Activated T-cell treated with anti-CD3 and anti-CD28 coated beads, Interleukin-2, amount 50 U/mL, for 72 hours (primary cell): ENCODE results near the gene FAAP20. TPM values are rescaled to one million over a fixed set of nuclear protein-coding genes. Genes with fewer than 3 reads are reported as not detected.

ENCODE experiments used
- ATAC-seq, 2 donors: fragments of 150-1000 bp; cut with Tn5 transposase; replicated peaks in 1 of 2; 2 replicates each; pipeline ENCODE4 v1.10.0; 2021; ENCODE audit warnings: moderate library complexity in 2 of 2, mild to moderate bottlenecking in 1 of 2
- DNase-seq, 2 donors: peaks; one replicate each; pipeline ENCODE4 v3.0.0; 2021 to 2022; ENCODE audit warnings: mixed read lengths in 1 of 2
- H3K27ac Mint-ChIP-seq: one replicate; pipeline ENCODE4 v1.8.0; 2022; ENCODE audit warnings: mild to moderate bottlenecking, moderate library complexity, mixed read lengths
- H3K27me3 Mint-ChIP-seq: one replicate; pipeline ENCODE4 v1.8.0; 2022; ENCODE audit warnings: low read depth, mixed read lengths
- H3K36me3 Mint-ChIP-seq, 2 donors: one replicate each; pipeline ENCODE4 v1.8.0; 2022; ENCODE audit warnings: mixed read lengths in 2 of 2, mild to moderate bottlenecking in 1 of 2; ENCODE audit not compliant: insufficient read depth in 2 of 2
- H3K4me1 Mint-ChIP-seq: one replicate; pipeline ENCODE4 v1.8.0; 2022; ENCODE audit warnings: low read depth, mixed read lengths
- H3K4me3 Mint-ChIP-seq, 2 donors: one replicate each; pipeline ENCODE4 v1.8.0; 2022; ENCODE audit warnings: mild to moderate bottlenecking in 2 of 2, mixed read lengths in 2 of 2, moderate library complexity in 2 of 2
- H3K9me3 Mint-ChIP-seq, 2 donors: one replicate each; pipeline ENCODE4 v1.8.0; 2022; ENCODE audit warnings: mixed read lengths in 2 of 2
- total RNA-seq, 2 donors: library from RNA; stranded (reverse); gene quantifications; one replicate each; pipeline ENCODE4 v1.2.3, GENCODE V29; 2022

FAAP20 gene
- total RNA-seq, 2 donors from 2014 or later: 74.6 to 80.4 TPM

- H3K36me3 Mint-ChIP-seq: no peaks in the 10 kb centered on the region
- H3K27ac Mint-ChIP-seq: no peak overlapping the region
- H3K27me3 Mint-ChIP-seq: no peaks in the 10 kb centered on the region
- ATAC-seq (no peak), DNase-seq (no peak)
- H3K4me3 Mint-ChIP-seq: no peak overlapping the region
- H3K9me3 Mint-ChIP-seq: no peaks in the 10 kb centered on the region
- no peaks in the 10 kb centered on the region for H3K4me1 Mint-ChIP-seq
These were observed 21.9 kb downstream of the FAAP20 start for GRCh38 chr1:2172551-2173146.

GRCh38 chr1:2172012-2172411, 22.6 kb downstream of the FAAP20 start:
- H3K9me3 Mint-ChIP-seq: no peaks in the 10 kb centered on the region
- H3K4me3 Mint-ChIP-seq: no peak overlapping the region
- H3K27ac Mint-ChIP-seq: no peak overlapping the region
- no peaks in the 10 kb centered on the region for H3K36me3 Mint-ChIP-seq
- H3K4me1 Mint-ChIP-seq: no peaks in the 10 kb centered on the region
- DNase-seq: no peak
- H3K27me3 Mint-ChIP-seq: no peaks in the 10 kb centered on the region
- ATAC-seq: no peak

- Mint-ChIP-seq H3K27ac (no peak overlapping the region), H3K36me3 (no peaks in the 10 kb centered on the region), H3K4me1 (no peaks in the 10 kb centered on the region), H3K4me3 (no peak overlapping the region), H3K27me3 (no peaks in the 10 kb centered on the region), H3K9me3 (no peaks in the 10 kb centered on the region)
- ATAC-seq: no peak
- no peak for DNase-seq
These were observed 24.4 kb downstream of the FAAP20 start for GRCh38 chr1:2170211-2170610.

GRCh38 chr1:2169200-2169836, 25.3 kb downstream of the FAAP20 start:
- Mint-ChIP-seq H3K27me3 (no peaks in the 10 kb centered on the region), H3K27ac (no peak overlapping the region), H3K4me3 (no peak overlapping the region), H3K4me1 (no peaks in the 10 kb centered on the region), H3K9me3 (no peaks in the 10 kb centered on the region), H3K36me3 (no peaks in the 10 kb centered on the region)
- no peak for DNase-seq
- ATAC-seq: no peak

DNA sequence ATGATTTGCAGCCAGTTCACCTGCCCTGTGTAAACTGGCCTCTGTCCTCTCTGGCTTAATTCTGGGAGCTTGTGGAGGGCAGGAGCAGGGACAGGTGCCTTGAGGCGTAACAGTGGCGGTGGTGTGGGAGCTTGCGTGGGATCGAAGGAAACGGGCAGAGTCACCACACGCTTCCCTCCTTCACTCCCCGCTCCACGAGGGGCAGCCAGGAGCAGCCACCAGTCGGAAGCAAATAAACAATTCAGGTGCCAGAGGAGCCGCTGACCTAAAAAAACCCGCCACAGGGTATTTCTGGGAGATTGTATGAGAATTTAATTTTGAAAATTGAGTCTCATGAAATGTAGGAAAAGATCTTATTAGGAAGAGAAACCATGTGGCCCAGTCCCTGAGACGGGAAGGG, 26.0 kb downstream of the FAAP20 start:
- Mint-ChIP-seq H3K36me3 (peaks cover 0 to 2% of the 10 kb centered on the region in 2 donors), H3K27me3 (no peaks in the 10 kb centered on the region), H3K4me3 (no peak overlapping the region), H3K27ac (no peak overlapping the region), H3K4me1 (no peaks in the 10 kb centered on the region), H3K9me3 (no peaks in the 10 kb centered on the region)
- no peak for ATAC-seq
- no peak for DNase-seq

DNA sequence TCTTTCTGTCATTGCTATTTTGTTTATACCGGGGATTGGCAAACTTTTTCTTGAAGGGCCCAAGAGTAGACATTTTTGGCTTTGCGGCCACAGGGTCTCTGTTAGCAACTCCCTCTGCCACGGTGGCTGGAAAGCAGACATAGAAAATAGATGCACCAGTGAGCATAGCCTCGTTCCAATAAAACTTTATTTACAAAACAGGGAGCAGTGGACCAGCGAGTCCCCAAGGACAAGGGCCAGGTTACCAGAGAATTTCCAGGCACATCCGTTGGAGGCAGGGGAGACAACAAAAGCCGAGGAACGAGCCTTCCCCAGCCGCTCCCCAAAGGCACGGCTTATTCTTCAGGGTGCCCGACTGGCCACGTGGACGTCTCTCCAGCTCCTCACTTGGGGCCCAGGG, 26.5 kb downstream of the FAAP20 start:
- ATAC-seq (no peak), DNase-seq (no peak)
- H3K9me3 Mint-ChIP-seq: no peaks in the 10 kb centered on the region
- no peaks in the 10 kb centered on the region for H3K4me1 Mint-ChIP-seq
- no peaks in the 10 kb centered on the region for H3K27me3 Mint-ChIP-seq
- H3K27ac Mint-ChIP-seq: no peak overlapping the region
- H3K36me3 Mint-ChIP-seq: peaks cover 0 to 2% of the 10 kb centered on the region in 2 donors
- H3K4me3 Mint-ChIP-seq: no peak overlapping the region

DNA sequence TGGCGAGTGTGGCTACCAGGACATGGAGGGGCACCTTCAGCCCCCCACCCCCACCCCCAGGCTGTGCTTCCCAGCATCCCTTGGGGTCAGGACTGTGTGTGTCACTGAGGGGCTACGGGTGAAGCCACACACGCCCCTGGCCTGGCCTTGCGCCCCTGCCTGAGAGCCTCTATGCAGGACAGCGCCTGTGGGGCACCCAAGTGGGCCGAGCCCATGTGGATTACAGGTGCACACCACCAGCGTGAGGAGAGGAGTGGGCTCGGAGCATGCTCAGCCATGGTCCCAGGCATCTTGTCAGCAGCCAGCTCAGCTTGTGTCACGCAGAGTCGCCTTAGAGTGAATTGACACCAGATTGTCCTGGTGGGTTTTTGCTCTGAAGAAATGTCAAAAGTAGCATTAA, 27.9 kb downstream of the FAAP20 start:
- ATAC-seq (no peak), DNase-seq (no peak)
- Mint-ChIP-seq H3K9me3 (no peaks in the 10 kb centered on the region), H3K27ac (no peak overlapping the region), H3K36me3 (peaks cover 0 to 2% of the 10 kb centered on the region in 2 donors), H3K27me3 (no peaks in the 10 kb centered on the region), H3K4me1 (no peaks in the 10 kb centered on the region), H3K4me3 (no peak overlapping the region)

DNA sequence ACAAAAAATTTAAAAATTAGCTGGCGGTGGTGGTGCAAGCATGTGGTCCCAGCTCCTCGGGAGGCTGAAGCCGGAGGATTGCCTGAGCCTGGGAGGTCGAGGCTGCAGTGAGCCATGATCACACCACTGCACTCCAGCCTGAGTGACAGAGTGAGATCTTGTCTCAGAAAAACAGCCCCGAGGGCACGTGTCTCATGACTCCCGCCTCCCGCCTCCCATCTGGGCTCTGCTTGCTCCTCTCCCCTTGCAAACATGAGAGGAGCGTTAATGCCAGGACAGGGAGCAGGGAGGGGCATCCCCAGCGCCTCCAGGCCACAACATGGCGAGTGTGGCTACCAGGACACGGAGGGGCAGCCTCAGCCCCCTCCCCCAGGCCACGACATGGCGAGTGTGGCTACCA, 28.3 kb downstream of the FAAP20 start:
- Mint-ChIP-seq H3K27me3 (no peaks in the 10 kb centered on the region), H3K9me3 (no peaks in the 10 kb centered on the region), H3K4me3 (no peak overlapping the region), H3K27ac (no peak overlapping the region), H3K4me1 (no peaks in the 10 kb centered on the region), H3K36me3 (peaks cover 0 to 2% of the 10 kb centered on the region in 2 donors)
- DNase-seq: no peak
- no peak for ATAC-seq

GRCh38 chr1:2165646-2166045, 28.9 kb downstream of the FAAP20 start:
- Mint-ChIP-seq H3K36me3 (peaks cover 0 to 2% of the 10 kb centered on the region in 2 donors), H3K27me3 (no peaks in the 10 kb centered on the region), H3K9me3 (no peaks in the 10 kb centered on the region), H3K4me1 (no peaks in the 10 kb centered on the region), H3K4me3 (no peak overlapping the region), H3K27ac (no peak overlapping the region)
- DNase-seq: no peak
- ATAC-seq: no peak

DNA sequence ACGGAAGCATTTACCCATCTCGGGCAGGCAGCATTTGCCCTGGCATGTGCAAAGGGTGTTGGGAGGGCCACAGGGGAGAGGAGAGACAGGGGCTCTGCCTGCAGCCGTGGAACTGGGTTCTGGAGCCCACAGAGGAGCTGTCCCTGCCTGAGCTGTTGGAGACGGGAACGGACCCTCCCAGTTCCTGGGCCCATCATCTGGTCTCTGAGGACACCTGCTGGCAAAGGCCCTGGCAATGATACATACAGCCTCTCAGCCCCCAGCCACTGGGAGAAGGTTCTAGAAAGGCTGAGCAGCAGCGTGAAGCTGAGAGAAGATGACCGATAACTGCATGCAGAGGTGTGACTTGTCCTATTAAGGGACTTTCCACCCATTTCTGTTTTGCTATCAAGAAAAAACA, 31.4 kb downstream of the FAAP20 start:
- DNase-seq (no peak), ATAC-seq (no peak)
- Mint-ChIP-seq H3K27ac (no peak overlapping the region), H3K27me3 (no peaks in the 10 kb centered on the region), H3K9me3 (no peaks in the 10 kb centered on the region), H3K4me1 (no peaks in the 10 kb centered on the region), H3K36me3 (peaks cover 0 to 2% of the 10 kb centered on the region in 2 donors), H3K4me3 (no peak overlapping the region)

DNA sequence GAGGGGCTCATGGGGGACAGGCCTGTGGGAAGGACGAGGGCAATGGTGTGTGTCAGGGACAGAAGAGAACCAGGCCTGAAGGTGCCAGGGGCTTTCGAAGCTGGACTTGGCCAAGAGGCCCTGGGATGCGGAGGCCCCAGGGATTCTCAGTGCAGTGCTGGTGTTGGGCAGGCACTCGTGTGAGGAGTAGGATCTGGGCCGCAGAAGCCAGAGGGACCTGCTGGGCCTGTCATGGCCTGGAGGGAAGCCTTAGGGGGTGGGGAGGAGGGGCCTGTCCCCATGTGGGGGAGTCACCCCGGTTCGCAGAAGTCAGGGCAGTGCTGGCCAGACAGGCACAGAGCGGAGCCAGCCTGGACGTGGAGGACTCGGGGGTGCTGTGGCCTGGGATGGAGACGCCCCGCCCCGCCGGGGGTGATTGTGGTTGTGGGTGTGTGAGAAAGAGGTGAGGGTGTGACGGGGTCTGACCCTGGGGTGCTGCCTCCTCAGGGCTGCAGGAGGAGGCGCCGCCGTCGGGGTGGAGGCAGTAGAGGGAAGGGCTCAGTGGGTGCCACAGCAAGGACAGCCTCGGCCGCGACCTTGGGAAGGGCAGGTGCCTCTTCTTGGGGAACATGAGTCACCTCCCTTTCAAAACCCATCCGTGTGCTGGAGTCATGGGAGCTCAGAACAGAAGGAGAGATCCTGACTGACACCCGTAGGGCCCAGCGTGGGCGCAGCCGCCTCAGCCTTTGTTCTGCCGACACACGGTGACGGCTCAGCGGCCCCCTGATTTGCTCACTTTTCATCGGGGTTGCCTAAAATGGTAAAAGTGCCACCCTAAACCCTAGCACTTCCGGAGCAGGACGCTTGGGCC, 33.9 kb downstream of the FAAP20 start:
- ATAC-seq (no peak), DNase-seq (no peak)
- H3K4me3 Mint-ChIP-seq: no peak overlapping the region
- H3K9me3 Mint-ChIP-seq: no peaks in the 10 kb centered on the region
- no peaks in the 10 kb centered on the region for H3K4me1 Mint-ChIP-seq
- peaks cover 0 to 2% of the 10 kb centered on the region in 2 donors for H3K36me3 Mint-ChIP-seq
- no peaks in the 10 kb centered on the region for H3K27me3 Mint-ChIP-seq
- no peak overlapping the region for H3K27ac Mint-ChIP-seq

- no peak overlapping the region for H3K4me3 Mint-ChIP-seq
- H3K9me3 Mint-ChIP-seq: peaks cover 6 to 7% of the 10 kb centered on the region in 2 donors
These were observed 35.4 kb downstream of the FAAP20 start for GRCh38 chr1:2159124-2159523.

DNA sequence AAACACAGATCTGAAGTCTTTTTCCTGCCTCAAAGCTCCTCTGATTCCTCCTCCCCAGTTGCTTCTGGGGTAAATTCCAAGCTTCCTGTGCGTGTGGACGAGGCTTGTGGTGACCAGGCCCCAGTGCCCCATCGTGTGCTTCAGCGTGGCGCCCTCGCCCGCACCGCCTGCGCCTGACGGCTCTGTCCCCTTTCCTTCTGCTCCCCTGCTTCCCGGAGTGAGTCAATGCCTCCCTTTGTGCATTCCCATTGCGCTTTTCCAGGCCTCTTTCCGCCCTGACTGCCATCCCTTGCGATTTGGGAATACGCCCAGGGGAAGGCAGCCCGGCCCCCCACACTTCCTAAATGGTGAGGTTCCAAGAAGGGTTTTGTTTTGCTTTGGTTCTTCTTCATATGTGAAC, 36.3 kb downstream of the FAAP20 start:
- Mint-ChIP-seq H3K36me3 (peaks cover 0 to 6% of the 10 kb centered on the region in 2 donors), H3K27me3 (no peaks in the 10 kb centered on the region), H3K4me1 (peaks cover under 1% of the 10 kb centered on the region), H3K9me3 (peaks cover 6 to 7% of the 10 kb centered on the region in 2 donors), H3K4me3 (no peak overlapping the region), H3K27ac (no peak overlapping the region)
- ATAC-seq: no peak
- DNase-seq: no peak

More at GRCh38 chr1:2159124-2159523, 35.4 kb downstream of the FAAP20 start:
- Mint-ChIP-seq H3K27ac (no peak overlapping the region), H3K36me3 (peaks cover 2 to 6% of the 10 kb centered on the region in 2 donors), H3K4me1 (no peaks in the 10 kb centered on the region), H3K27me3 (no peaks in the 10 kb centered on the region)
- no peak for DNase-seq
- ATAC-seq: no peak
